Kidney epithelial cell (primary cell): ENCODE data around the gene NCOA1. TPM values are rescaled to one million over a fixed set of nuclear protein-coding genes. Genes with fewer than 3 reads are reported as not detected.

Experiments
- DNase-seq: peaks from one replicate; pipeline ENCODE4 v3.0.0-alpha.2; 2010; ENCODE audit warnings: low read depth
- H3K27me3 ChIP-seq: 2 replicates; pipeline ENCODE4 v1.6.0; 2011; ENCODE audit warnings: low read length; ENCODE audit not compliant: control insufficient read depth, insufficient read depth
- H3K36me3 ChIP-seq: 2 replicates; pipeline ENCODE4 v1.5.1; 2011; ENCODE audit warnings: low read length; ENCODE audit not compliant: control insufficient read depth, insufficient read depth
- H3K4me3 ChIP-seq: 2 replicates; pipeline ENCODE4 v1.5.1; 2011; ENCODE audit warnings: low read depth, mild to moderate bottlenecking, control low read depth, low read length
- CTCF ChIP-seq: IDR thresholded peaks from 2 replicates; pipeline ENCODE4 v1.5.1; 2011; ENCODE audit warnings: mild to moderate bottlenecking, moderate library complexity, low read length, control low read depth, inconsistent platforms; ENCODE audit not compliant: insufficient read depth, poor library complexity, severe bottlenecking
- total RNA-seq: library from RNA; depleted of rRNA; stranded (reverse); fragments of >200 nt; gene quantifications from 2 replicates; pipeline ENCODE4 v1.2.3, GENCODE V29; 2015

The NCOA1 gene
- total RNA-seq, 1 donor from 2014 or later, result 13.3 TPM

GRCh38 chr2:24771061-24771460 is 280.0 kb downstream of the NCOA1 start:
- no peaks in the 10 kb centered on the region for H3K36me3 ChIP-seq
- no peak overlapping the region for H3K4me3 ChIP-seq
- TF ChIP-seq CTCF, result no peak
- no peaks in the 10 kb centered on the region for H3K27me3 ChIP-seq
- no peak for DNase-seq

- Histone ChIP-seq H3K27me3 (no peaks in the 10 kb centered on the region), H3K36me3 (no peaks in the 10 kb centered on the region), H3K4me3 (no peak overlapping the region)
- DNase-seq, result no peak
- no peak for TF ChIP-seq CTCF
Observed at GRCh38 chr2:24771764-24772586, 280.9 kb downstream of the NCOA1 start.

- Histone ChIP-seq H3K27me3 (no peaks in the 10 kb centered on the region), H3K36me3 (no peaks in the 10 kb centered on the region), H3K4me3 (no peak overlapping the region)
- no peak for TF ChIP-seq CTCF
- DNase-seq, result no peak
Observed at GRCh38 chr2:24774373-24774772, 283.3 kb downstream of the NCOA1 start.

- H3K27me3 ChIP-seq, result no peaks in the 10 kb centered on the region
- DNase-seq, result no peak
- no peak for TF ChIP-seq CTCF
- no peaks in the 10 kb centered on the region for H3K36me3 ChIP-seq
- no peak overlapping the region for H3K4me3 ChIP-seq
Observed at GRCh38 chr2:24779116-24779515, 288.1 kb downstream of the NCOA1 start.

GRCh38 chr2:24783641-24784040 is 292.6 kb downstream of the NCOA1 start:
- Histone ChIP-seq H3K27me3 (no peaks in the 10 kb centered on the region), H3K36me3 (no peaks in the 10 kb centered on the region), H3K4me3 (no peak overlapping the region)
- no peak for TF ChIP-seq CTCF
- DNase-seq, result no peak
